OCI-LY3 (cell line): ENCODE data around the gene PPEF1.
"Not testable (repeated sequence)": the region's sequence is repeated elsewhere in the genome, so short reads cannot be mapped to it uniquely, and the experiment has no call there.

Experiments
- H2AFZ ChIP-seq: fragments of 200-600, 300-600 bp; shearing (Covaris generic); 2 replicates; pipeline ENCODE4 v1.6.0; 2014; ENCODE audit warnings: antibody characterized with exemption, low read depth, low read length
- H3K27ac ChIP-seq: fragments of 200-600, 300-600 bp; sonication (generic); 2 replicates; pipeline ENCODE4 v1.5.1; 2014; ENCODE audit warnings: mild to moderate bottlenecking, low read length, moderate library complexity, mixed read lengths
- H3K27me3 ChIP-seq: fragments of 200-600, 300-600 bp; sonication (generic); 2 replicates; pipeline ENCODE4 v1.6.1; 2014; ENCODE audit warnings: low read depth, low read length, mixed read lengths
- H3K36me3 ChIP-seq: fragments of 200-600, 300-600 bp; sonication (generic); replicated peaks from 2 replicates; pipeline ENCODE3; 2014; ENCODE audit warnings: low read depth, low read length, mixed read lengths
- H3K4me1 ChIP-seq: fragments of 300-600, 200-600 bp; sonication (generic); 2 replicates; pipeline ENCODE4 v1.6.1; 2014; ENCODE audit warnings: low read length, mixed read lengths
- H3K4me2 ChIP-seq: fragments of 200-600, 300-600 bp; sonication (generic); 2 replicates; pipeline ENCODE4 v1.6.1; 2014; ENCODE audit warnings: low read length, mixed read lengths
- H3K4me3 ChIP-seq: fragments of 300-600, 200-600 bp; sonication (generic); 2 replicates; pipeline ENCODE4 v1.5.1; 2014; ENCODE audit warnings: antibody characterized with exemption, mild to moderate bottlenecking, low read length, moderate library complexity
- H3K79me2 ChIP-seq: fragments of 300-600, 200-600 bp; shearing (Covaris generic); 2 replicates; pipeline ENCODE4 v1.6.1; 2014; ENCODE audit warnings: mild to moderate bottlenecking, low read length, mixed read lengths
- H3K9ac ChIP-seq: fragments of 300-600, 200-600 bp; shearing (Covaris generic); 2 replicates; pipeline ENCODE4 v1.6.0; 2014; ENCODE audit warnings: mild to moderate bottlenecking, low read length, moderate library complexity
- H3K9me3 ChIP-seq: fragments of 200-600, 300-600 bp; shearing (Covaris generic); 2 replicates; pipeline ENCODE4 v1.6.1; 2014; ENCODE audit warnings: low read length, mixed read lengths; ENCODE audit not compliant: insufficient read depth
- H4K20me1 ChIP-seq: fragments of 200-600, 300-600 bp; sonication (generic); 2 replicates; pipeline ENCODE4 v1.6.1; 2016; ENCODE audit warnings: low read length, mixed read lengths; ENCODE audit not compliant: insufficient read depth
- EZH2phosphoT487 ChIP-seq: fragments of 200-600 bp; shearing (Covaris generic); IDR thresholded peaks from 2 replicates; pipeline ENCODE4 v1.6.1; 2018; ENCODE audit warnings: antibody characterized with exemption, mixed run types, low read depth
- TF ChIP-seq, protein P1 (sequence below): fragments of 200-600, 300-600 bp; sonication (generic); IDR thresholded peaks from 2 replicates; pipeline ENCODE4 v1.5.1; 2014; ENCODE audit warnings: antibody characterized with exemption, low read length, low read depth

Gene PPEF1

DNA sequence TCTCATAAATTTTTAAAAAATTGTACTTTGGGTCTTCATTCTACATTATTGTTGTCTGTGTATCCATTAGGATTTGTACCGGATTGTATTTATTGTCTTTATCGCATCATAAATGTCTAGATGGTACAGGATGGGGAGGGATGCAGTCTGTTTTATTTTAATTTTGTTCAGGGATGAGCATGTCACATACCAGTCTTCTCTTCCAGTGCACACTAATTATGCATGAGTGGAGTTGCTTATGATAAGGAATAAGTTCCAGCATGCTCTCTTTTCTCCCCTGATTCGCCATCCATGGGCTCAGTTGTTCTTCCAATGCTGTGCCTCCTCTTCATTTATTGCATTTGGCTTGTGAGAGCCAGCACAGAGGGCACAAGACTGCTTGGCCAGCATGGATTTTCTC lies 54.3 kb downstream of the PPEF1 start:
- H3K4me2 ChIP-seq, result no peak overlapping the region
- no peaks in the 10 kb centered on the region for H3K4me1 ChIP-seq

DNA sequence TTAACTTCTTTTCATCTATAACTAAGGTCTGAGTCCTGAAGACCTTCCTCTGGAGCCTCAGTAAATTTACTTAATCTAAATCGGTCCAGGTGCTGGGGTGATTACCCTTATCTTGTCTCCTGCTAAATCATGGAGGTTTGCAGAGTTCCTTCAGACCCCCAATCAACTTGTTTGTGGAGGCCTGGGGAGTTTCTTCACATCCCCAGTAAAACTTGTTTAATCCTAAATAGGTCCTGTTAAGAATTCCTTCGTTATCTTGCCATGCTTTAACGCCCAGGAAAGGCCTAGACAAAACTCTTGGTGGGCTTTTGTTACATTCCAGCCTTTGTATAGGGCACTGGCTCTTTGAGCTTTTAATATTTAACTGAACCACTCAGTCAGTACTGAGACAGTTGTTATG lies 55.7 kb downstream of the PPEF1 start:
- not testable (repeated sequence) for H3K4me3 ChIP-seq, H3K27ac ChIP-seq, H3K79me2 ChIP-seq, H3K4me2 ChIP-seq, H3K9ac ChIP-seq, H3K36me3 ChIP-seq, H3K9me3 ChIP-seq, H4K20me1 ChIP-seq, H3K4me1 ChIP-seq, H2AFZ ChIP-seq, H3K27me3 ChIP-seq

More for the DNA sequence above, 54.3 kb downstream of the PPEF1 start:
- H3K27ac ChIP-seq, result no peak overlapping the region
- no peaks in the 10 kb centered on the region for H3K27me3 ChIP-seq
- no peak overlapping the region for H3K9ac ChIP-seq
- no peaks in the 10 kb centered on the region for H3K9me3 ChIP-seq
- H4K20me1 ChIP-seq, result no peaks in the 10 kb centered on the region
- no peaks in the 10 kb centered on the region for H3K36me3 ChIP-seq
- no peak overlapping the region for H2AFZ ChIP-seq
- H3K4me3 ChIP-seq, result no peak overlapping the region
- no peak for TF ChIP-seq EZH2phosphoT487
- TF ChIP-seq, protein P1, sequence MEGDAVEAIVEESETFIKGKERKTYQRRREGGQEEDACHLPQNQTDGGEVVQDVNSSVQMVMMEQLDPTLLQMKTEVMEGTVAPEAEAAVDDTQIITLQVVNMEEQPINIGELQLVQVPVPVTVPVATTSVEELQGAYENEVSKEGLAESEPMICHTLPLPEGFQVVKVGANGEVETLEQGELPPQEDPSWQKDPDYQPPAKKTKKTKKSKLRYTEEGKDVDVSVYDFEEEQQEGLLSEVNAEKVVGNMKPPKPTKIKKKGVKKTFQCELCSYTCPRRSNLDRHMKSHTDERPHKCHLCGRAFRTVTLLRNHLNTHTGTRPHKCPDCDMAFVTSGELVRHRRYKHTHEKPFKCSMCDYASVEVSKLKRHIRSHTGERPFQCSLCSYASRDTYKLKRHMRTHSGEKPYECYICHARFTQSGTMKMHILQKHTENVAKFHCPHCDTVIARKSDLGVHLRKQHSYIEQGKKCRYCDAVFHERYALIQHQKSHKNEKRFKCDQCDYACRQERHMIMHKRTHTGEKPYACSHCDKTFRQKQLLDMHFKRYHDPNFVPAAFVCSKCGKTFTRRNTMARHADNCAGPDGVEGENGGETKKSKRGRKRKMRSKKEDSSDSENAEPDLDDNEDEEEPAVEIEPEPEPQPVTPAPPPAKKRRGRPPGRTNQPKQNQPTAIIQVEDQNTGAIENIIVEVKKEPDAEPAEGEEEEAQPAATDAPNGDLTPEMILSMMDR, result no peak
- H3K79me2 ChIP-seq, result no peaks in the 10 kb centered on the region

DNA sequence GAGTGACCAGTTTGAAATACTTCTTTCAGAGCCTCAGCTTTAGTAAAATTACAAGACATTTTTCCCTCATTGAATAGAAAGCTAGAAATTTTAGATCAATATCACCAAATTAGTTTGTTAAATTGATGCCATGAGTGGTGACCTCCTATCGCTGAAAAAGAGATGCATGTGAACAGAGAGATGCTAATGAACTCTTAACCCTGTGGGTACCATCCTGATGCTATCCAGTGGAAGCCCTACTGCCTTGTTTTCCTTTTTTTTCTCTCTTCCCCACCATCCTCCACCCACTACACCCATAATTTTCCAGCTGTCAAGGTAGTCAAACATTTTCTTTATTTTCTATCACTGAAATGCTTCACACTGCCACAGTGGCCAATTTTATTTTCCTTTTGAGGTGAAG lies 61.9 kb downstream of the PPEF1 start:
- no peak overlapping the region for H3K4me2 ChIP-seq
- H3K9ac ChIP-seq, result no peak overlapping the region
- H2AFZ ChIP-seq, result no peak overlapping the region
- TF ChIP-seq EZH2phosphoT487, result no peak
- TF ChIP-seq, protein P1, result no peak
- H3K36me3 ChIP-seq, result no peaks in the 10 kb centered on the region
- H3K9me3 ChIP-seq, result no peaks in the 10 kb centered on the region
- no peak overlapping the region for H3K27ac ChIP-seq
- no peak overlapping the region for H3K4me3 ChIP-seq
- H3K79me2 ChIP-seq, result no peaks in the 10 kb centered on the region
- H4K20me1 ChIP-seq, result no peaks in the 10 kb centered on the region
- no peaks in the 10 kb centered on the region for H3K4me1 ChIP-seq
- no peaks in the 10 kb centered on the region for H3K27me3 ChIP-seq

GRCh38 chrX:18769812-18770573 lies 62.5 kb downstream of the PPEF1 start:
- Histone ChIP-seq H3K36me3 (no peaks in the 10 kb centered on the region), H3K79me2 (no peaks in the 10 kb centered on the region), H3K27ac (no peak overlapping the region), H3K4me2 (no peak overlapping the region), H3K4me3 (no peak overlapping the region), H4K20me1 (no peaks in the 10 kb centered on the region), H3K9ac (no peak overlapping the region), H3K27me3 (no peaks in the 10 kb centered on the region), H3K4me1 (no peaks in the 10 kb centered on the region), H3K9me3 (no peaks in the 10 kb centered on the region), H2AFZ (no peak overlapping the region)
- TF ChIP-seq, protein P1, result no peak
- no peak for TF ChIP-seq EZH2phosphoT487
